HepG2 (cell line): Measurements from ENCODE around the gene LGALS8. TPM values are rescaled to one million over a fixed set of nuclear protein-coding genes. Genes with fewer than 3 reads are reported as not detected.

Experiments used
- AKAP8 ChIP-seq: sonication (generic); formaldehyde crosslinking; IDR thresholded peaks from 2 replicates; pipeline ENCODE4 v1.5.1; 2020; ENCODE audit warnings: mild to moderate bottlenecking, missing genetic modification reagents
- FOSL1 ChIP-seq: sonication (generic); formaldehyde crosslinking; IDR thresholded peaks from 2 replicates; pipeline ENCODE4 v1.9.0; 2021; ENCODE audit warnings: missing genetic modification reagents, borderline replicate concordance
- FOXA1 ChIP-seq, 2 experiments: fragments of 450-650 bp in 1 of 2; sonication (generic) in 1 of 2; formaldehyde crosslinking in 1 of 2; IDR thresholded peaks; 2 replicates each; pipeline versions ENCODE4 v1.4.0 to v1.6.1; 2016 to 2020; ENCODE audit warnings: missing genetic modification reagents in 1 of 2
- HBP1 ChIP-seq: IDR thresholded peaks from 2 replicates; pipeline ENCODE4 v1.6.1; 2016; ENCODE audit warnings: low read depth, control low read depth
- HNRNPLL ChIP-seq: fragments of 200-400 bp; formaldehyde crosslinking; IDR thresholded peaks from 2 replicates; pipeline ENCODE4 v1.6.1; 2017; ENCODE audit warnings: mild to moderate bottlenecking, low read depth, low read length; ENCODE audit not compliant: poor library complexity, severe bottlenecking
- HOXA5 ChIP-seq: sonication (generic); formaldehyde crosslinking; IDR thresholded peaks from 2 replicates; pipeline ENCODE4 v1.4.0; 2020; ENCODE audit warnings: missing genetic modification reagents
- SNAPC4 ChIP-seq: sonication (generic); formaldehyde crosslinking; IDR thresholded peaks from 2 replicates; pipeline ENCODE4 v1.4.0; 2020; ENCODE audit warnings: mild to moderate bottlenecking, missing genetic modification reagents
- TBL1XR1 ChIP-seq: fragments of 150-350 bp; IDR thresholded peaks from 2 replicates; pipeline ENCODE4 v1.6.1; 2014; ENCODE audit warnings: borderline replicate concordance, low read length; ENCODE audit not compliant: partially characterized antibody
- TBP ChIP-seq: sonication (generic); formaldehyde crosslinking; IDR thresholded peaks from 2 replicates; pipeline ENCODE4 v1.5.0; 2020; ENCODE audit warnings: missing genetic modification reagents
- ZBTB14 ChIP-seq: sonication (generic); formaldehyde crosslinking; IDR thresholded peaks from 2 replicates; pipeline ENCODE4 v1.4.0; 2020; ENCODE audit warnings: missing genetic modification reagents
- ZBTB7A ChIP-seq: sonication (generic); formaldehyde crosslinking; IDR thresholded peaks from 2 replicates; pipeline ENCODE4 v1.8.0; 2022; ENCODE audit warnings: mild to moderate bottlenecking, missing genetic modification reagents
- ZFAT ChIP-seq: sonication (generic); formaldehyde crosslinking; conservative IDR thresholded peaks from 2 replicates; pipeline ENCODE4 v1.8.1; 2023; ENCODE audit warnings: missing genetic modification reagents, inconsistent platforms
- ZMYM2 ChIP-seq: sonication (generic); formaldehyde crosslinking; IDR thresholded peaks from 2 replicates; pipeline ENCODE4 v1.8.0; 2022; ENCODE audit warnings: mild to moderate bottlenecking, missing genetic modification reagents
- ZMYM4 ChIP-seq: sonication (generic); formaldehyde crosslinking; IDR thresholded peaks from 2 replicates; pipeline ENCODE4 v1.8.1; 2023; ENCODE audit warnings: mild to moderate bottlenecking, missing genetic modification reagents
- ZNF224 ChIP-seq: sonication (generic); formaldehyde crosslinking; IDR thresholded peaks from 2 replicates; pipeline ENCODE4 v1.5.0; 2020; ENCODE audit warnings: mild to moderate bottlenecking, missing genetic modification reagents
- ZNF225 ChIP-seq: sonication (generic); formaldehyde crosslinking; IDR thresholded peaks from 2 replicates; pipeline ENCODE4 v1.4.0; 2020; ENCODE audit warnings: mild to moderate bottlenecking, missing genetic modification reagents
- ZNF562 ChIP-seq: sonication (generic); formaldehyde crosslinking; IDR thresholded peaks from 2 replicates; pipeline ENCODE4 v1.8.0; 2022; ENCODE audit warnings: missing genetic modification reagents, borderline replicate concordance
- ZNF644 ChIP-seq: IDR thresholded peaks from 2 replicates; pipeline ENCODE4 v1.6.1; 2016; ENCODE audit warnings: low read depth
- ZNF772 ChIP-seq: sonication (generic); formaldehyde crosslinking; IDR thresholded peaks from 2 replicates; pipeline ENCODE4 v1.5.0; 2020; ENCODE audit warnings: mild to moderate bottlenecking, missing genetic modification reagents
- ZSCAN5A ChIP-seq: sonication (generic); formaldehyde crosslinking; IDR thresholded peaks from 2 replicates; pipeline ENCODE4 v1.8.0; 2022; ENCODE audit warnings: mild to moderate bottlenecking, missing genetic modification reagents, borderline replicate concordance
- polyA plus RNA-seq, 8 experiments: library from polyadenylated mRNA; depleted of rRNA in 3 of 8; stranded (reverse) in 7 of 8; unstranded in 1 of 8; fragments of >200 nt; fragmentation: Illumina TruSeq in 4 of 8; extraction: Trizol in 4 of 8; gene quantifications; 2 replicates each; pipeline versions ENCODE4 v1.2.1 to v1.2.3, GENCODE V29; 2011 to 2016; ENCODE audit warnings: low read depth in 4 of 8, missing spikeins in 1 of 8, mixed read lengths in 1 of 8; ENCODE audit not compliant: insufficient read depth in 1 of 8
- total RNA-seq, 5 experiments: library from RNA; depleted of rRNA; stranded (reverse); fragments of >200 nt; fragmentation: Illumina TruSeq; extraction: Trizol; gene quantifications; 2 replicates each; pipeline ENCODE4 v1.2.3, GENCODE V29; 2016; ENCODE audit warnings: low read depth in 1 of 5

Gene LGALS8
- total and polyA plus RNA-seq, 2 of the 13 experiments (the other 11 are each of a cell fraction or from before 2014, with no cell fraction given), result 29.3 to 185 TPM

GRCh38 chr1:236514703-236515442 lies 8.9 kb upstream of the LGALS8 start (continued):
- TF ChIP-seq ZNF224 (CRISPR knock-in tag) (no peak), ZMYM2 (no peak), ZSCAN5A (CRISPR knock-in tag) (no peak), TBP (CRISPR knock-in tag) (no peak), TBL1XR1 (no peak), AKAP8 (CRISPR knock-in tag) (no peak), ZNF225 (CRISPR knock-in tag) (no peak), HOXA5 (CRISPR knock-in tag) (no peak), ZFAT (CRISPR knock-in tag) (no peak), ZBTB14 (CRISPR knock-in tag) (no peak), ZBTB7A (no peak), FOXA1 (IDR thresholded peaks at IDR 0.05) (0 out of 2 replicates have a peak, but pooled peaks have one; percentile 51), FOXA1 (CRISPR knock-in tag; IDR thresholded peaks at IDR 0.05) (peak; percentile 76), FOSL1 (CRISPR knock-in tag) (no peak), ZNF772 (CRISPR knock-in tag) (0 out of 2 replicates have a peak, but pooled peaks have one; percentile 24), SNAPC4 (no peak), ZNF562 (no peak), HNRNPLL (no peak), ZNF644 (CRISPR knock-in tag) (no peak; the same call in 1 of the 2 replicates), ZMYM4 (no peak), HBP1 (CRISPR knock-in tag) (no peak)
